Liver (tissue), 9 donors: ENCODE data around the gene RASL11B. TPM values are rescaled to one million over a fixed set of nuclear protein-coding genes. Genes with fewer than 3 reads are reported as not detected.

Experiments
- DNase-seq: peaks from one replicate; pipeline ENCODE4 v3.0.0-alpha.2; 2017; ENCODE audit warnings: low spot score
- H3K27ac ChIP-seq, 2 donors: one replicate each; pipeline ENCODE4 v1.7.0; 2013; ENCODE audit warnings: inconsistent platforms in 2 of 2, low read length in 2 of 2, control low read depth in 1 of 2, low read depth in 1 of 2, mild to moderate bottlenecking in 1 of 2
- H3K27me3 ChIP-seq, 4 donors: one replicate each; pipeline versions ENCODE4 v1.6.1 to v1.7.0; 2013; ENCODE audit warnings: low read length in 3 of 4, inconsistent platforms in 1 of 4, mild to moderate bottlenecking in 1 of 4, moderate library complexity in 1 of 4; ENCODE audit not compliant: control insufficient read depth in 4 of 4, insufficient read depth in 4 of 4
- H3K36me3 ChIP-seq, 4 donors: one replicate each; pipeline versions ENCODE4 v1.6.1 to v1.7.0; 2013; ENCODE audit warnings: low read length in 3 of 4, mild to moderate bottlenecking in 3 of 4, low read depth in 1 of 4, moderate library complexity in 1 of 4; ENCODE audit not compliant: control insufficient read depth in 4 of 4, insufficient read depth in 3 of 4
- H3K4me1 ChIP-seq, 4 donors: one replicate each; pipeline versions ENCODE4 v1.6.1 to v1.7.0; 2013; ENCODE audit warnings: low read length in 3 of 4, mild to moderate bottlenecking in 3 of 4, moderate library complexity in 1 of 4; ENCODE audit not compliant: control insufficient read depth in 4 of 4, insufficient read depth in 4 of 4
- H3K4me3 ChIP-seq, 3 donors: one replicate each; pipeline versions ENCODE4 v1.6.1 to v1.7.0; 2013; ENCODE audit warnings: low read length in 3 of 3, control low read depth in 1 of 3, low read depth in 1 of 3, mild to moderate bottlenecking in 1 of 3
- H3K9ac ChIP-seq, 2 donors: one replicate each; pipeline ENCODE4 v1.7.0; 2013; ENCODE audit warnings: low read length in 2 of 2, mild to moderate bottlenecking in 2 of 2, moderate library complexity in 2 of 2, control low read depth in 1 of 2, low read depth in 1 of 2
- H3K9me3 ChIP-seq, 4 donors: one replicate each; pipeline versions ENCODE4 v1.6.1 to v1.7.0; 2013; ENCODE audit warnings: low read length in 3 of 4; ENCODE audit not compliant: control insufficient read depth in 4 of 4
- EGR1 ChIP-seq, 2 donors: IDR thresholded peaks; 2 replicates each; pipeline ENCODE4 v1.6.1; 2016 to 2018; ENCODE audit warnings: antibody characterized with exemption in 2 of 2, low read depth in 2 of 2
- FOXA1 ChIP-seq: IDR thresholded peaks from 2 replicates; pipeline ENCODE4 v1.6.1; 2016; ENCODE audit warnings: antibody characterized with exemption
- FOXA2 ChIP-seq: IDR thresholded peaks from 2 replicates; pipeline ENCODE4 v1.6.1; 2016; ENCODE audit warnings: antibody characterized with exemption
- GABPA ChIP-seq, 2 donors: IDR thresholded peaks in 1 of 2; conservative IDR thresholded peaks in 1 of 2; 2 replicates each; pipeline ENCODE4 v1.6.1; 2016; ENCODE audit warnings: antibody characterized with exemption in 2 of 2, mild to moderate bottlenecking in 1 of 2, moderate library complexity in 1 of 2
- HNF4A ChIP-seq, 2 donors: conservative IDR thresholded peaks; 2 replicates each; pipeline ENCODE4 v1.6.1; 2016; ENCODE audit warnings: antibody characterized with exemption in 2 of 2, mild to moderate bottlenecking in 2 of 2
- HNF4G ChIP-seq: IDR thresholded peaks from 2 replicates; pipeline ENCODE4 v1.6.1; 2016; ENCODE audit warnings: antibody characterized with exemption
- JUND ChIP-seq, 2 donors: IDR thresholded peaks; 2 replicates each; pipeline ENCODE4 v1.6.1; 2016; ENCODE audit warnings: antibody characterized with exemption in 2 of 2
- NR2F2 ChIP-seq: IDR thresholded peaks from 2 replicates; pipeline ENCODE4 v1.6.1; 2016; ENCODE audit warnings: antibody characterized with exemption
- RAD21 ChIP-seq, 2 donors: IDR thresholded peaks; 2 replicates each; pipeline ENCODE4 v1.6.1; 2016; ENCODE audit warnings: antibody characterized with exemption in 2 of 2, mild to moderate bottlenecking in 2 of 2
- RXRA ChIP-seq, 2 donors: IDR thresholded peaks; 2 replicates each; pipeline ENCODE4 v1.6.1; 2017 to 2018; ENCODE audit warnings: antibody characterized with exemption in 2 of 2, mild to moderate bottlenecking in 1 of 2
- SP1 ChIP-seq: IDR thresholded peaks from 2 replicates; pipeline ENCODE4 v1.6.1; 2018; ENCODE audit warnings: antibody characterized with exemption, mild to moderate bottlenecking
- TAF1 ChIP-seq: conservative IDR thresholded peaks from 2 replicates; pipeline ENCODE4 v1.6.1; 2016; ENCODE audit warnings: antibody characterized with exemption, mild to moderate bottlenecking
- YY1 ChIP-seq: IDR thresholded peaks from 2 replicates; pipeline ENCODE4 v1.6.1; 2016; ENCODE audit warnings: antibody characterized with exemption, mild to moderate bottlenecking
- WGBS: extraction: QIAGEN DNeasy Blood & Tissue Kit; methylation state at CpG from one replicate; pipeline ENCODE4 v1.1.7; 2013; 5-methylcytosine and 5-hydroxymethylcytosine counted together
- polyA plus RNA-seq, 2 donors: library from polyadenylated mRNA; stranded (reverse) in 1 of 2; unstranded in 1 of 2; fragments of 200-250 nt in 1 of 2; fragments of >200 nt in 1 of 2; fragmentation: Nextera tagmentation in 1 of 2; extraction: Ambion mirVana in 1 of 2; gene quantifications; one replicate each; pipeline versions ENCODE4 v1.2.1 to v1.2.3, GENCODE V29; 2013 to 2015
- total RNA-seq, 2 donors: library from RNA; depleted of rRNA; stranded (reverse); fragments of >200 nt; gene quantifications; one replicate each; pipeline ENCODE4 v1.2.3, GENCODE V29; 2014
- TF ChIP-seq, protein P1 (sequence below): fragments of 150-350 bp; IDR thresholded peaks from 2 replicates; pipeline ENCODE4 v1.5.1; 2017; ENCODE audit warnings: improper control_type of control experiment, low read depth, low read length; ENCODE audit not compliant: missing input control
- TF ChIP-seq, protein P2 (sequence below): IDR thresholded peaks from 2 replicates; pipeline ENCODE4 v1.6.1; 2016; ENCODE audit warnings: antibody characterized with exemption, mild to moderate bottlenecking
- TF ChIP-seq, protein P3 (sequence below): IDR thresholded peaks from 2 replicates; pipeline ENCODE4 v1.6.1; 2016; ENCODE audit warnings: antibody characterized with exemption
- TF ChIP-seq, protein P4 (sequence below): IDR thresholded peaks from 2 replicates; pipeline ENCODE4 v1.6.1; 2016; ENCODE audit warnings: antibody characterized with exemption
- TF ChIP-seq, protein P5 (sequence below): IDR thresholded peaks from 2 replicates; pipeline ENCODE4 v1.6.1; 2016; ENCODE audit warnings: antibody characterized with exemption
- donor health status: healthy.
- donor health status: healthy.
- donor health status: healthy.
- donor health status: healthy.
- donor health status: healthy.

Gene RASL11B
- total and polyA plus RNA-seq, 4 donors: 0.19 to 1.0 (median 0.61) TPM

DNA sequence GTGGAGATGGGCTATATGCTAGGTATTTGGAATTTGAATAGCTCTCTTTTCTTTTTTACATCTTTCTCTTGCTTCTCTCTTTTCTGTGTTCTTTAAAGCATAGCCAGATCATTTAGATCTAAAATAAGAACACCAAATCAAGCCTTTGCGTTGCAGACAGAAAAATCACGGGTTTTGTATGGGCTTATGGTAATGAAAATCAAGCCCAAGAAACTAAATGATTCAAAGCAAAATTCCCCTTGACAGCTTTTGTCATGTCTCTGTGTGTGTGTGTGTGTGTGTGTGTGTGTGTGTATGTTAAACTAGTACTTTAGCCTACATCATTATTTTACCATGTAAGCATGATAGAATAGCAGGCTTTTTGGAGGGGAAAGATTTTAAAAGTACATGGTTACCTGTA lies 1.8 kb upstream of the RASL11B start:
- Histone ChIP-seq H3K27ac (no peak overlapping the region), H3K27me3 (peaks cover 0 to 6% (median 0%) of the 10 kb centered on the region in 4 donors), H3K36me3 (no peaks in the 10 kb centered on the region), H3K4me3 (no peak overlapping the region), H3K4me1 (peaks cover 0 to 18% (median 9%) of the 10 kb centered on the region in 4 donors), H3K9me3 (peaks cover 0 to 11% (median 6%) of the 10 kb centered on the region in 4 donors), H3K9ac (no peak overlapping the region)
- DNase-seq: no peak
- 87% methylated on average over 2 of the region's 2 CpGs for WGBS
- TF ChIP-seq, protein P1, sequence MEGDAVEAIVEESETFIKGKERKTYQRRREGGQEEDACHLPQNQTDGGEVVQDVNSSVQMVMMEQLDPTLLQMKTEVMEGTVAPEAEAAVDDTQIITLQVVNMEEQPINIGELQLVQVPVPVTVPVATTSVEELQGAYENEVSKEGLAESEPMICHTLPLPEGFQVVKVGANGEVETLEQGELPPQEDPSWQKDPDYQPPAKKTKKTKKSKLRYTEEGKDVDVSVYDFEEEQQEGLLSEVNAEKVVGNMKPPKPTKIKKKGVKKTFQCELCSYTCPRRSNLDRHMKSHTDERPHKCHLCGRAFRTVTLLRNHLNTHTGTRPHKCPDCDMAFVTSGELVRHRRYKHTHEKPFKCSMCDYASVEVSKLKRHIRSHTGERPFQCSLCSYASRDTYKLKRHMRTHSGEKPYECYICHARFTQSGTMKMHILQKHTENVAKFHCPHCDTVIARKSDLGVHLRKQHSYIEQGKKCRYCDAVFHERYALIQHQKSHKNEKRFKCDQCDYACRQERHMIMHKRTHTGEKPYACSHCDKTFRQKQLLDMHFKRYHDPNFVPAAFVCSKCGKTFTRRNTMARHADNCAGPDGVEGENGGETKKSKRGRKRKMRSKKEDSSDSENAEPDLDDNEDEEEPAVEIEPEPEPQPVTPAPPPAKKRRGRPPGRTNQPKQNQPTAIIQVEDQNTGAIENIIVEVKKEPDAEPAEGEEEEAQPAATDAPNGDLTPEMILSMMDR: no peak
- no peak for TF ChIP-seq FOXA1
- TF ChIP-seq GABPA (IDR thresholded peaks at IDR 0.05 in 1 of 2, conservative IDR thresholded peaks at IDR 0.05 in 1 of 2): no peak
- no peak for TF ChIP-seq FOXA2
- TF ChIP-seq, protein P2, sequence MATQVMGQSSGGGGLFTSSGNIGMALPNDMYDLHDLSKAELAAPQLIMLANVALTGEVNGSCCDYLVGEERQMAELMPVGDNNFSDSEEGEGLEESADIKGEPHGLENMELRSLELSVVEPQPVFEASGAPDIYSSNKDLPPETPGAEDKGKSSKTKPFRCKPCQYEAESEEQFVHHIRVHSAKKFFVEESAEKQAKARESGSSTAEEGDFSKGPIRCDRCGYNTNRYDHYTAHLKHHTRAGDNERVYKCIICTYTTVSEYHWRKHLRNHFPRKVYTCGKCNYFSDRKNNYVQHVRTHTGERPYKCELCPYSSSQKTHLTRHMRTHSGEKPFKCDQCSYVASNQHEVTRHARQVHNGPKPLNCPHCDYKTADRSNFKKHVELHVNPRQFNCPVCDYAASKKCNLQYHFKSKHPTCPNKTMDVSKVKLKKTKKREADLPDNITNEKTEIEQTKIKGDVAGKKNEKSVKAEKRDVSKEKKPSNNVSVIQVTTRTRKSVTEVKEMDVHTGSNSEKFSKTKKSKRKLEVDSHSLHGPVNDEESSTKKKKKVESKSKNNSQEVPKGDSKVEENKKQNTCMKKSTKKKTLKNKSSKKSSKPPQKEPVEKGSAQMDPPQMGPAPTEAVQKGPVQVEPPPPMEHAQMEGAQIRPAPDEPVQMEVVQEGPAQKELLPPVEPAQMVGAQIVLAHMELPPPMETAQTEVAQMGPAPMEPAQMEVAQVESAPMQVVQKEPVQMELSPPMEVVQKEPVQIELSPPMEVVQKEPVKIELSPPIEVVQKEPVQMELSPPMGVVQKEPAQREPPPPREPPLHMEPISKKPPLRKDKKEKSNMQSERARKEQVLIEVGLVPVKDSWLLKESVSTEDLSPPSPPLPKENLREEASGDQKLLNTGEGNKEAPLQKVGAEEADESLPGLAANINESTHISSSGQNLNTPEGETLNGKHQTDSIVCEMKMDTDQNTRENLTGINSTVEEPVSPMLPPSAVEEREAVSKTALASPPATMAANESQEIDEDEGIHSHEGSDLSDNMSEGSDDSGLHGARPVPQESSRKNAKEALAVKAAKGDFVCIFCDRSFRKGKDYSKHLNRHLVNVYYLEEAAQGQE: no peak
- TF ChIP-seq NR2F2: no peak
- TF ChIP-seq JUND (IDR thresholded peaks at IDR 0.05): no peak
- no peak for TF ChIP-seq TAF1
- TF ChIP-seq, protein P3, sequence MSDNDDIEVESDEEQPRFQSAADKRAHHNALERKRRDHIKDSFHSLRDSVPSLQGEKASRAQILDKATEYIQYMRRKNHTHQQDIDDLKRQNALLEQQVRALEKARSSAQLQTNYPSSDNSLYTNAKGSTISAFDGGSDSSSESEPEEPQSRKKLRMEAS: no peak
- TF ChIP-seq SP1: no peak
- no peak for TF ChIP-seq HNF4G
- no peak for TF ChIP-seq EGR1 (IDR thresholded peaks at IDR 0.05; ENCODE audit: low read depth in 2 of 2)
- TF ChIP-seq, protein P4, sequence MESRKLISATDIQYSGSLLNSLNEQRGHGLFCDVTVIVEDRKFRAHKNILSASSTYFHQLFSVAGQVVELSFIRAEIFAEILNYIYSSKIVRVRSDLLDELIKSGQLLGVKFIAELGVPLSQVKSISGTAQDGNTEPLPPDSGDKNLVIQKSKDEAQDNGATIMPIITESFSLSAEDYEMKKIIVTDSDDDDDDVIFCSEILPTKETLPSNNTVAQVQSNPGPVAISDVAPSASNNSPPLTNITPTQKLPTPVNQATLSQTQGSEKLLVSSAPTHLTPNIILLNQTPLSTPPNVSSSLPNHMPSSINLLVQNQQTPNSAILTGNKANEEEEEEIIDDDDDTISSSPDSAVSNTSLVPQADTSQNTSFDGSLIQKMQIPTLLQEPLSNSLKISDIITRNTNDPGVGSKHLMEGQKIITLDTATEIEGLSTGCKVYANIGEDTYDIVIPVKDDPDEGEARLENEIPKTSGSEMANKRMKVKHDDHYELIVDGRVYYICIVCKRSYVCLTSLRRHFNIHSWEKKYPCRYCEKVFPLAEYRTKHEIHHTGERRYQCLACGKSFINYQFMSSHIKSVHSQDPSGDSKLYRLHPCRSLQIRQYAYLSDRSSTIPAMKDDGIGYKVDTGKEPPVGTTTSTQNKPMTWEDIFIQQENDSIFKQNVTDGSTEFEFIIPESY: no peak
- TF ChIP-seq RAD21 (IDR thresholded peaks at IDR 0.05): no peak
- TF ChIP-seq HNF4A (conservative IDR thresholded peaks at IDR 0.05): no peak
- no peak for TF ChIP-seq YY1
- no peak for TF ChIP-seq RXRA (IDR thresholded peaks at IDR 0.05)
- TF ChIP-seq, protein P5, sequence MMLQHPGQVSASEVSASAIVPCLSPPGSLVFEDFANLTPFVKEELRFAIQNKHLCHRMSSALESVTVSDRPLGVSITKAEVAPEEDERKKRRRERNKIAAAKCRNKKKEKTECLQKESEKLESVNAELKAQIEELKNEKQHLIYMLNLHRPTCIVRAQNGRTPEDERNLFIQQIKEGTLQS: no peak
